Naive B cell (primary cell): ENCODE data around the gene SUPT20H. TPM values are rescaled to one million over a fixed set of nuclear protein-coding genes. Genes with fewer than 3 reads are reported as not detected.
"Not testable (repeated sequence)": the region's sequence is repeated elsewhere in the genome, so short reads cannot be mapped to it uniquely, and the experiment has no call there.

ENCODE experiments used
- ATAC-seq, 2 donors: fragments of 150-1000 bp; cut with Tn5 transposase; 2 replicates each; pipeline ENCODE4 v1.10.0; 2021; ENCODE audit warnings: low read depth in 2 of 2, mild to moderate bottlenecking in 2 of 2, moderate library complexity in 2 of 2
- DNase-seq: peaks from one replicate; pipeline ENCODE4 v3.0.0; 2022
- H3K27ac Mint-ChIP-seq, 6 donors: one replicate each; pipeline ENCODE4 v1.8.0; 2020 to 2022; ENCODE audit warnings: mild to moderate bottlenecking in 6 of 6, mixed read lengths in 6 of 6, moderate library complexity in 5 of 6, inconsistent platforms in 2 of 6
- H3K27me3 Mint-ChIP-seq, 3 donors: one replicate each; pipeline ENCODE4 v1.8.0; 2021 to 2022; ENCODE audit warnings: mixed read lengths in 3 of 3, mild to moderate bottlenecking in 1 of 3
- H3K36me3 Mint-ChIP-seq, 2 donors: one replicate each; pipeline ENCODE4 v1.8.0; 2020 to 2022; ENCODE audit warnings: mixed read lengths in 2 of 2, inconsistent platforms in 1 of 2, mild to moderate bottlenecking in 1 of 2
- H3K4me1 Mint-ChIP-seq, 3 donors: one replicate each; pipeline ENCODE4 v1.8.0; 2020 to 2022; ENCODE audit warnings: mixed read lengths in 3 of 3, inconsistent platforms in 1 of 3, mild to moderate bottlenecking in 1 of 3, moderate library complexity in 1 of 3
- H3K4me3 Mint-ChIP-seq, 8 donors: one replicate each; pipeline ENCODE4 v1.8.0; 2020 to 2022; ENCODE audit warnings: mild to moderate bottlenecking in 8 of 8, mixed read lengths in 8 of 8, moderate library complexity in 8 of 8, inconsistent platforms in 2 of 8
- H3K9me3 Mint-ChIP-seq, 7 donors: one replicate each; pipeline ENCODE4 v1.8.0; 2020 to 2022; ENCODE audit warnings: mixed read lengths in 7 of 7, mild to moderate bottlenecking in 5 of 7, inconsistent platforms in 2 of 7, moderate library complexity in 1 of 7
- polyA plus RNA-seq, 6 donors: library from polyadenylated mRNA; unstranded; fragments of 300-500 nt; fragmentation: Illumina TruSeq; gene quantifications; one replicate each; pipeline ENCODE4 v1.2.3, GENCODE V29; 2021; ENCODE audit warnings: low read depth in 6 of 6

Gene SUPT20H
- polyA plus RNA-seq, 6 donors from 2014 or later, result 33.2 to 58.8 (median 43.6) TPM

GRCh38 chr13:37059848-37060192, 332 bp upstream of the SUPT20H start:
- no peak for DNase-seq
- Mint-ChIP-seq H3K4me1 (peaks cover 13 to 27% (median 27%) of the 10 kb centered on the region in 3 donors), H3K9me3 (no peaks in the 10 kb centered on the region), H3K27me3 (peaks cover 4 to 12% (median 5%) of the 10 kb centered on the region in 3 donors), H3K36me3 (no peaks in the 10 kb centered on the region), H3K27ac (peak overlapping the region; percentile 76 to 99 (median 98)), H3K4me3 (peak overlapping the region; percentile 89 to 98 (median 96))
- peak; percentile 21 to 22 for ATAC-seq

DNA sequence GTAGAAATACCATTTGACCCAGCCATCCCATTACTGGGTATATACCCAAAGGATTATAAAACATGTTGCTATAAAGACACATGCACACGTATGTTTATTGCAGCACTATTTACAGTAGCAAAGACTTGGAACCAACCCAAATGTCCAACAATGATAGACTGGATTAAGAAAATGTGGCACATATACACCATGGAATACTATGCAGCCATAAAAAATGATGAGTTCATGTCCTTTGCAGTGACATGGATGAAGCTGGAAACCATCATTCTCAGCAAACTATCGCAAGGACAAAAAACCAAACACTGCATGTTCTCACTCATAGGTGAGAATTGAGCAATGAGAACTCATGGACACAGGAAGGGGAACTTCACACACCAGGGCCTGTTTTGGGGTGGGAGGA, 3.3 kb downstream of the SUPT20H start:
- not testable (repeated sequence) for DNase-seq, H3K4me3 Mint-ChIP-seq, ATAC-seq, H3K9me3 Mint-ChIP-seq, H3K27me3 Mint-ChIP-seq, H3K36me3 Mint-ChIP-seq, H3K27ac Mint-ChIP-seq
- peaks cover 16 to 46% (median 40%) of the 10 kb centered on the region in 3 donors for H3K4me1 Mint-ChIP-seq

DNA sequence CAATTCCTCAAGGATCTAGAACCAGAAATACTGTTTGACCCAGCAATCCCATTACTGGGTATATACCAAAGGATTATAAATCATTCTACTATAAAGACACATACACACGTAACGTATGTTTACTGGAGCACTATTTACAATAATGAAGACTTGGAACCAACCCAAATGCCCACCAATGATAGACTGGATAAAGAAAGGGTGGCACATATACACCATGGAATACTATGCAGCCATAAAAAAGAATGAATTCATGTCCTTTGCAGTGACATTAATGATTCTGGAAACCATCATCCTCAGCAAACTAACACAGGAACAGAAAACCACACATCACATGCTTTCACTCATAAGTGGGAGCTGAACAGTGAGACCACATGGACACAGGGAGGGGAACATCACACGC, 6.4 kb downstream of the SUPT20H start:
- H3K9me3 Mint-ChIP-seq, DNase-seq, H3K36me3 Mint-ChIP-seq, H3K27me3 Mint-ChIP-seq, H3K27ac Mint-ChIP-seq, ATAC-seq: not testable (repeated sequence)
- Mint-ChIP-seq H3K4me1 (peaks cover 7 to 28% (median 18%) of the 10 kb centered on the region in 3 donors), H3K4me3 (peak overlapping the region in 1 of 8 donors; percentile 63)

GRCh38 chr13:37049810-37050209, 9.7 kb downstream of the SUPT20H start:
- H3K36me3 Mint-ChIP-seq, result peaks cover 8% of the 10 kb centered on the region in 2 donors
- H3K4me1 Mint-ChIP-seq, result peaks cover 4 to 19% (median 13%) of the 10 kb centered on the region in 3 donors
- H3K27ac Mint-ChIP-seq, result no peak overlapping the region
- H3K9me3 Mint-ChIP-seq, result peaks cover 0 to 5% (median 0%) of the 10 kb centered on the region in 7 donors
- H3K4me3 Mint-ChIP-seq, result no peak overlapping the region
- DNase-seq (no peak), ATAC-seq (no peak)
- H3K27me3 Mint-ChIP-seq, result no peaks in the 10 kb centered on the region

DNA sequence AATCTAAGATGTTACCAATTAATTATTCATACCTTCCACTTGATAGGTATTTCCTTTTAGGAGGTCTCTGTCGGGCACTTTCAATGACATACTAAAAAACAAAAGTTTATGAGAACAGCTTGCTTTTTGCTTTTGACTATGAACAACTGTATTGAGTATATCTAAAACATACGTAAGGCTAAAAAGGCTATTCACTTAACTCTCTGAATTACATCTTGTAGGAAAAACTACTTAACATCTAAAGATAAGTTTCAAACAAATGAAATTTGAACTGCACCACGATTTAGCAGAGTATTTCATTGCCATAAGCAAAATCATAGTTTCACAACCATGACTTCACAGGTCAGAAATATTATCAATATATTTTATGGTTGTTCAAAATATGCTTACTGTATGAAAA, 11.6 kb downstream of the SUPT20H start:
- Mint-ChIP-seq H3K36me3 (peaks cover 0 to 6% of the 10 kb centered on the region in 2 donors), H3K4me1 (peaks cover 4 to 10% (median 8%) of the 10 kb centered on the region in 3 donors)

GRCh38 chr13:37047032-37047431, 12.5 kb downstream of the SUPT20H start:
- ATAC-seq, result no peak
- H3K36me3 Mint-ChIP-seq, result peaks cover 7 to 14% of the 10 kb centered on the region in 2 donors
- H3K4me1 Mint-ChIP-seq, result peaks cover 2 to 4% (median 3%) of the 10 kb centered on the region in 3 donors
- H3K9me3 Mint-ChIP-seq, result no peaks in the 10 kb centered on the region
- no peaks in the 10 kb centered on the region for H3K27me3 Mint-ChIP-seq
- H3K27ac Mint-ChIP-seq, result no peak overlapping the region
- no peak overlapping the region for H3K4me3 Mint-ChIP-seq
- DNase-seq, result no peak

More for the DNA sequence above, 11.6 kb downstream of the SUPT20H start:
- H3K9me3 Mint-ChIP-seq, result peaks cover 0 to 2% (median 0%) of the 10 kb centered on the region in 7 donors
- no peak overlapping the region for H3K27ac Mint-ChIP-seq
- ATAC-seq (no peak), DNase-seq (no peak)
- no peak overlapping the region for H3K4me3 Mint-ChIP-seq
- H3K27me3 Mint-ChIP-seq, result no peaks in the 10 kb centered on the region

DNA sequence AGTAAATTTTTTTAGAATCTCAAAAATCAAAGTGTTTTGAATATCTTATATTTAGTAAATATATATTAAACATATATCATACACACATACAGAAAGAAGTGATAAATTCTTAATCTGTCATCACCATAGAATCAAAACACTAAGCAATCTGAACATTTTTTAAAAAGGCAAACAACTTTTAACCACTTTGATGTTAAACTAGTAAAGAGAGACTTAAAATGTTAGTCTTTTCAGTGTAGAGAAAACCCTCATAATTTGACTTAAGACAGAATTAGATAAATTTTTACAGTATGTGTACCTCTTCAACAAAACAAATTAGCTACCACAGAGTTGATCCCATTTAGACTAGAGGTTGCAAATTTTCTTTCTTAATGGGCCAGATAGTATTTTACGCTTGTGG, 13.4 kb downstream of the SUPT20H start:
- no peaks in the 10 kb centered on the region for H3K27me3 Mint-ChIP-seq
- peaks cover 13 to 20% of the 10 kb centered on the region in 2 donors for H3K36me3 Mint-ChIP-seq
- DNase-seq, result no peak
- H3K4me3 Mint-ChIP-seq, result no peak overlapping the region
- H3K9me3 Mint-ChIP-seq, result no peaks in the 10 kb centered on the region
- H3K4me1 Mint-ChIP-seq, result no peaks in the 10 kb centered on the region
- no peak overlapping the region for H3K27ac Mint-ChIP-seq
- ATAC-seq, result no peak

GRCh38 chr13:37040789-37041188, 18.7 kb downstream of the SUPT20H start:
- Mint-ChIP-seq H3K27ac (no peak overlapping the region), H3K4me1 (no peaks in the 10 kb centered on the region), H3K9me3 (no peaks in the 10 kb centered on the region), H3K27me3 (no peaks in the 10 kb centered on the region), H3K36me3 (peaks cover 13 to 20% of the 10 kb centered on the region in 2 donors), H3K4me3 (no peak overlapping the region)
- DNase-seq (no peak), ATAC-seq (no peak)

- no peaks in the 10 kb centered on the region for H3K27me3 Mint-ChIP-seq
- no peak for DNase-seq
- no peak overlapping the region for H3K27ac Mint-ChIP-seq
- ATAC-seq, result no peak
- no peaks in the 10 kb centered on the region for H3K9me3 Mint-ChIP-seq
- H3K4me3 Mint-ChIP-seq, result no peak overlapping the region
- H3K36me3 Mint-ChIP-seq, result peaks cover 17 to 20% of the 10 kb centered on the region in 2 donors
- H3K4me1 Mint-ChIP-seq, result no peaks in the 10 kb centered on the region
These were observed 19.6 kb downstream of the SUPT20H start for GRCh38 chr13:37039896-37040295.

DNA sequence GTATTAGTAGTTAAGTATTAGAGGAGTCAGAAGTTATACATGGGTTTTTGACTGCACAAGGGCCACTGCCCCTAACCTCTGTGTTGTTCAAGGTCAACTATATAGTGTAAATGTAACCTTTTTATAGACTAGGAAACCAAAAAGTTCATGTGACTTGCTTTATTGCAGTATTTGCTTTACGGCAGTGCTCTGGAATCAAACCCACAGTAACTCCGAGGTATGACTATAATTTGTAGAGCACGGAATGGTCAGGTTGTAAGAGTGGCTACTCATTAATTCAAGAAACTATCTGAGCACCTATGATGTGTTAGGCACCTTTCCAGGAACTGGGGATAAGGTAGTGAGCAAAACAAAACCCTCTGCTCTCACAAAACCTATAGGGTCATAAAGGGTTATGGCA, 22.2 kb downstream of the SUPT20H start:
- ATAC-seq (no peak), DNase-seq (no peak)
- Mint-ChIP-seq H3K36me3 (peaks cover 10 to 17% of the 10 kb centered on the region in 2 donors), H3K4me1 (no peaks in the 10 kb centered on the region), H3K9me3 (no peaks in the 10 kb centered on the region), H3K4me3 (no peak overlapping the region), H3K27ac (no peak overlapping the region), H3K27me3 (no peaks in the 10 kb centered on the region)

DNA sequence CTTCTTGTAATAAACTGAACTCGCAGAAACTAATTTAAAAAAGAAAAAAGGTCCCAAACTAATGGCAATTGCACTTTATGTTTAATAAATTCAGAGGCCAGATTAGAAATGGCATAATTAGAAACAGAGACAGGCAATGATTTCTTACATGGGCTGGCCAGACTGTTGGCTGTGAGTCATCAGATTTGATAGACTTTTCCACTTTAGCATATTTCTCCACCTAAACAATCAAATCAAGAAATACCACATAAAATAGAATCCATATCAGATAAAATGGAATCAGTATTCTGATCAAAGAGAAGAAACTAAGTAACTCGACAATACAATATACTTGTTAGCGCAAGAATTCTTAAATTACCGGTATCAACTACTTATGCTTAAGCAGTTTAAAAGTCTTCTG, 29.9 kb downstream of the SUPT20H start:
- H3K27ac Mint-ChIP-seq, result peak overlapping the region in 1 of 6 donors; percentile 80
- ATAC-seq (no peak), DNase-seq (no peak)
- H3K27me3 Mint-ChIP-seq, result no peaks in the 10 kb centered on the region
- H3K4me1 Mint-ChIP-seq, result peaks cover 0 to under 1% (median 0%) of the 10 kb centered on the region in 3 donors
- H3K9me3 Mint-ChIP-seq, result no peaks in the 10 kb centered on the region
- H3K36me3 Mint-ChIP-seq, result peaks cover 11 to 12% of the 10 kb centered on the region in 2 donors
- H3K4me3 Mint-ChIP-seq, result no peak overlapping the region

- Mint-ChIP-seq H3K27me3 (no peaks in the 10 kb centered on the region), H3K4me3 (no peak overlapping the region), H3K9me3 (no peaks in the 10 kb centered on the region), H3K36me3 (peaks cover 19 to 23% of the 10 kb centered on the region in 2 donors), H3K4me1 (peaks cover 0 to 4% (median 0%) of the 10 kb centered on the region in 3 donors), H3K27ac (no peak overlapping the region)
- DNase-seq (no peak), ATAC-seq (no peak)
These were observed 31.8 kb downstream of the SUPT20H start for GRCh38 chr13:37027639-37028038.

DNA sequence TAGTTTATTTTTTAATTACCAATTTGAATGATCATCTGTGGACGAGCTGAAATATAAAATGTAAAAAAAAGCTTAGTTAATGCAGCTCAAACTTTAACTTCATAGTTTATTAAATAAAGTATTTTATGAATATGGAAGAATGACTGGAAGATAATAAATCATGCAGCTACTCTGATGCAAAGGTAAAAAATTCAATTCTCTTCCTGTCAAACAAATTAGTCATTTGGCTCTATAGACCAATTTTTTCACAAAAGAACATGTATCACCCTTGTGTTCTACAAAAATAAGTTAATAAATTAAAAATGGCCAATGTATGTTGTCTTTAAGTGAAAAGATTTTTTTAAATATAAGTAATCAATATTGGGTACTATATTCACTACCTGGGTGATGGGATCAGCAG, 32.7 kb downstream of the SUPT20H start:
- peaks cover 12 to 17% of the 10 kb centered on the region in 2 donors for H3K36me3 Mint-ChIP-seq
- no peak for ATAC-seq
- no peak for DNase-seq
- H3K4me1 Mint-ChIP-seq, result peaks cover 0 to 4% (median 0%) of the 10 kb centered on the region in 3 donors
- no peaks in the 10 kb centered on the region for H3K9me3 Mint-ChIP-seq
- no peak overlapping the region for H3K27ac Mint-ChIP-seq
- H3K27me3 Mint-ChIP-seq, result no peaks in the 10 kb centered on the region
- no peak overlapping the region for H3K4me3 Mint-ChIP-seq

DNA sequence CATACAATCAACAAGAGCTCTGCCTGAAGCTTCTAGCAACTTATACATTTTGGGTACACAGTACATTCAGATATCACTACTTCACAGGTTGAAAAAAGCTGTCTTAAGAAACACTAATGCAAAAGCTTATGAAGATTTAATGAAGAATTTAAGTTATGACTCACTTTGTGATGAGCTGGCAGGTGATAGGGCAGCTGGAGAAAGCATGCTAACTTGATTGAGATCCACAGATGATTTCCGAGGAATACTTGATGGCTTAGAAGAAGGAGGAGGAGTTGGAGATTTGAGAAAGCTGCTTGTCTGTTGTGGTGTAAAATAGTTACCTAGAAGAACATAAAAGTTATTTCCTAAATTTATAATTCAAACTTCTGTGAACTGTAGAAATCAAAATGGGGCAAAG, 35.6 kb downstream of the SUPT20H start:
- DNase-seq (no peak), ATAC-seq (no peak)
- H3K9me3 Mint-ChIP-seq, result no peaks in the 10 kb centered on the region
- no peak overlapping the region for H3K4me3 Mint-ChIP-seq
- H3K4me1 Mint-ChIP-seq, result peaks cover 0 to 4% (median 0%) of the 10 kb centered on the region in 3 donors
- no peaks in the 10 kb centered on the region for H3K27me3 Mint-ChIP-seq
- peaks cover 11 to 14% of the 10 kb centered on the region in 2 donors for H3K36me3 Mint-ChIP-seq
- H3K27ac Mint-ChIP-seq, result peak overlapping the region in 1 of 6 donors; percentile 39

DNA sequence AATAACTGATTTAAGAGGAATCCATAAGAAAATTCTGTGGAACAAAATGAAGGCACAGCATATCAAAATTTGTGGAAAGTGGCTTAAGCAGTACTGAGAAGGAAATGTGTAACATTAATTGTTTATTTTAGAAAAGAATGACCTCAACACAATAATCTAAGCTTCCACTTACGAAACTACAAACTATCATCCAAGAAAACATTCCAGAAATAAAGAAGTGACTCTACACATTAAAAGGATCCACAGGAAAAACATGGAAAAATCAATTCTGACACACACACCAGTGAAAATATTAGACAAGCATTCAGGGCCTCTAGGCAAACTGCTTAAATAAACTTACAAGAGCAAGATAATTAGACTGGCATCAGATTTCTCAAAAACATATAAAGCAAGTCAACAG, 44.9 kb downstream of the SUPT20H start:
- H3K4me3 Mint-ChIP-seq, result no peak overlapping the region
- H3K9me3 Mint-ChIP-seq, result no peaks in the 10 kb centered on the region
- H3K27ac Mint-ChIP-seq, result peak overlapping the region in 2 of 6 donors; percentile 72 to 74
- no peaks in the 10 kb centered on the region for H3K27me3 Mint-ChIP-seq
- H3K4me1 Mint-ChIP-seq, result no peaks in the 10 kb centered on the region
- H3K36me3 Mint-ChIP-seq, result peaks cover 0 to 19% of the 10 kb centered on the region in 2 donors
- ATAC-seq (no peak), DNase-seq (no peak)
